ENCODE results near the gene TMEFF2.

DNA sequence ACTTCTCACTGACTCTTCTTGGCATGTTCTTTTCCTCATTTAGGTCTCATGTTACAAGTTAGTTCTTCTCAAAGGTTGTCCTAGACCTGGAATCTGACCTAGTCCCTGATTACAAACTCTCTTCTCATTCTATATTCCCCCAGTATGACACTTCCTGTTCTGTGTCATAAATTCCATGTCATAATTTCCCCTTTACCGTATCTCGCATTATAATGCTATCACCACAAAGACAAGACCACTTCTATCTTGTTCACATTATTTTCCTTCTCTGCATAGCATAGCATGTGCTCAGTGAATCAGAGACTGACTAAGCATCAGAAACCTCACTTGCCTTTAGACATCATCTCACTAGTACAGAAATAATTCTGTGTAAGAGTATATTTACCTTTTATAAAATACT, 284.2 kb downstream of the TMEFF2 start:
- TF ChIP-seq, protein P1, sequence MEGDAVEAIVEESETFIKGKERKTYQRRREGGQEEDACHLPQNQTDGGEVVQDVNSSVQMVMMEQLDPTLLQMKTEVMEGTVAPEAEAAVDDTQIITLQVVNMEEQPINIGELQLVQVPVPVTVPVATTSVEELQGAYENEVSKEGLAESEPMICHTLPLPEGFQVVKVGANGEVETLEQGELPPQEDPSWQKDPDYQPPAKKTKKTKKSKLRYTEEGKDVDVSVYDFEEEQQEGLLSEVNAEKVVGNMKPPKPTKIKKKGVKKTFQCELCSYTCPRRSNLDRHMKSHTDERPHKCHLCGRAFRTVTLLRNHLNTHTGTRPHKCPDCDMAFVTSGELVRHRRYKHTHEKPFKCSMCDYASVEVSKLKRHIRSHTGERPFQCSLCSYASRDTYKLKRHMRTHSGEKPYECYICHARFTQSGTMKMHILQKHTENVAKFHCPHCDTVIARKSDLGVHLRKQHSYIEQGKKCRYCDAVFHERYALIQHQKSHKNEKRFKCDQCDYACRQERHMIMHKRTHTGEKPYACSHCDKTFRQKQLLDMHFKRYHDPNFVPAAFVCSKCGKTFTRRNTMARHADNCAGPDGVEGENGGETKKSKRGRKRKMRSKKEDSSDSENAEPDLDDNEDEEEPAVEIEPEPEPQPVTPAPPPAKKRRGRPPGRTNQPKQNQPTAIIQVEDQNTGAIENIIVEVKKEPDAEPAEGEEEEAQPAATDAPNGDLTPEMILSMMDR (IDR thresholded peaks at IDR 0.05; ENCODE audit: insufficient read depth, low read length, poor library complexity, severe bottlenecking) = no peak
- no peak for TF ChIP-seq EZH2phosphoT487 (conservative IDR thresholded peaks at IDR 0.05; ENCODE audit: low read length)

Data from SU-DHL-6 (cell line).